ENCODE data around the gene PLIN5.

GRCh38 chr19:4474514-4475022 lies 60.5 kb downstream of the PLIN5 start:
- TF ChIP-seq CTCF (IDR thresholded peaks at IDR 0.05) (no peak), POLR2A (IDR thresholded peaks at IDR 0.05) (no peak)
